OCI-LY3 (cell line): ENCODE results near the gene PLA2G2F.

Experiments
- H2AFZ ChIP-seq: fragments of 200-600, 300-600 bp; shearing (Covaris generic); 2 replicates; pipeline ENCODE4 v1.6.0; 2014; ENCODE audit warnings: antibody characterized with exemption, low read depth, low read length
- H3K27ac ChIP-seq: fragments of 200-600, 300-600 bp; sonication (generic); 2 replicates; pipeline ENCODE4 v1.5.1; 2014; ENCODE audit warnings: mild to moderate bottlenecking, low read length, moderate library complexity, mixed read lengths
- H3K27me3 ChIP-seq: fragments of 200-600, 300-600 bp; sonication (generic); 2 replicates; pipeline ENCODE4 v1.6.1; 2014; ENCODE audit warnings: low read depth, low read length, mixed read lengths
- H3K36me3 ChIP-seq: fragments of 200-600, 300-600 bp; sonication (generic); replicated peaks from 2 replicates; pipeline ENCODE3; 2014; ENCODE audit warnings: low read depth, low read length, mixed read lengths
- H3K4me1 ChIP-seq: fragments of 300-600, 200-600 bp; sonication (generic); 2 replicates; pipeline ENCODE4 v1.6.1; 2014; ENCODE audit warnings: low read length, mixed read lengths
- H3K4me2 ChIP-seq: fragments of 200-600, 300-600 bp; sonication (generic); 2 replicates; pipeline ENCODE4 v1.6.1; 2014; ENCODE audit warnings: low read length, mixed read lengths
- H3K4me3 ChIP-seq: fragments of 300-600, 200-600 bp; sonication (generic); 2 replicates; pipeline ENCODE4 v1.5.1; 2014; ENCODE audit warnings: antibody characterized with exemption, mild to moderate bottlenecking, low read length, moderate library complexity
- H3K79me2 ChIP-seq: fragments of 300-600, 200-600 bp; shearing (Covaris generic); 2 replicates; pipeline ENCODE4 v1.6.1; 2014; ENCODE audit warnings: mild to moderate bottlenecking, low read length, mixed read lengths
- H3K9ac ChIP-seq: fragments of 300-600, 200-600 bp; shearing (Covaris generic); 2 replicates; pipeline ENCODE4 v1.6.0; 2014; ENCODE audit warnings: mild to moderate bottlenecking, low read length, moderate library complexity
- H3K9me3 ChIP-seq: fragments of 200-600, 300-600 bp; shearing (Covaris generic); 2 replicates; pipeline ENCODE4 v1.6.1; 2014; ENCODE audit warnings: low read length, mixed read lengths; ENCODE audit not compliant: insufficient read depth
- H4K20me1 ChIP-seq: fragments of 200-600, 300-600 bp; sonication (generic); 2 replicates; pipeline ENCODE4 v1.6.1; 2016; ENCODE audit warnings: low read length, mixed read lengths; ENCODE audit not compliant: insufficient read depth
- EZH2phosphoT487 ChIP-seq: fragments of 200-600 bp; shearing (Covaris generic); IDR thresholded peaks from 2 replicates; pipeline ENCODE4 v1.6.1; 2018; ENCODE audit warnings: antibody characterized with exemption, mixed run types, low read depth
- TF ChIP-seq, protein P1 (sequence below): fragments of 200-600, 300-600 bp; sonication (generic); IDR thresholded peaks from 2 replicates; pipeline ENCODE4 v1.5.1; 2014; ENCODE audit warnings: antibody characterized with exemption, low read length, low read depth

The PLA2G2F gene

DNA sequence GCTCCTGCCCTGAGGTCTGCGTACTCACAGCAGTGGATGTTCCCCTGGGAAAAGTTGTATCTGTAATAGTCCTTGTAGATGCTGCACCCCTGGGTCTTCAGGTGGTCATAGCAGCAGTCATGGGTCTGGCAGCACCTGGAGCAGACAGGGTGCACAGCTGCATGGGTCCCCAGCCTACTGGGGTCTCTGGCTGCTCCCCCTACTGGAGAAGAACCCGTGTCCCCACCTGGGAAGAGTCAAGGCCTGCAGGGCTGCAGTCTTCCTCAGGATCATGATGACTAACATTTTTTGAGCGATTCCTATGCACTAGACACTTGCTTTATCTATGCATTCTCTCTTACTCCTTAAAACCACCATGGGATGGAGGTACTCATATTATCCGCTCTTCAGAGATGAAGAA lies 23.6 kb upstream of the PLA2G2F start:
- Histone ChIP-seq H3K9ac (no peak overlapping the region), H3K36me3 (no peaks in the 10 kb centered on the region), H3K4me3 (no peak overlapping the region), H3K27ac (no peak overlapping the region), H3K9me3 (no peaks in the 10 kb centered on the region), H3K27me3 (no peaks in the 10 kb centered on the region), H2AFZ (no peak overlapping the region), H3K4me2 (no peak overlapping the region), H3K4me1 (peaks cover 23% of the 10 kb centered on the region), H3K79me2 (no peaks in the 10 kb centered on the region), H4K20me1 (no peaks in the 10 kb centered on the region)
- no peak for TF ChIP-seq EZH2phosphoT487
- TF ChIP-seq, protein P1, sequence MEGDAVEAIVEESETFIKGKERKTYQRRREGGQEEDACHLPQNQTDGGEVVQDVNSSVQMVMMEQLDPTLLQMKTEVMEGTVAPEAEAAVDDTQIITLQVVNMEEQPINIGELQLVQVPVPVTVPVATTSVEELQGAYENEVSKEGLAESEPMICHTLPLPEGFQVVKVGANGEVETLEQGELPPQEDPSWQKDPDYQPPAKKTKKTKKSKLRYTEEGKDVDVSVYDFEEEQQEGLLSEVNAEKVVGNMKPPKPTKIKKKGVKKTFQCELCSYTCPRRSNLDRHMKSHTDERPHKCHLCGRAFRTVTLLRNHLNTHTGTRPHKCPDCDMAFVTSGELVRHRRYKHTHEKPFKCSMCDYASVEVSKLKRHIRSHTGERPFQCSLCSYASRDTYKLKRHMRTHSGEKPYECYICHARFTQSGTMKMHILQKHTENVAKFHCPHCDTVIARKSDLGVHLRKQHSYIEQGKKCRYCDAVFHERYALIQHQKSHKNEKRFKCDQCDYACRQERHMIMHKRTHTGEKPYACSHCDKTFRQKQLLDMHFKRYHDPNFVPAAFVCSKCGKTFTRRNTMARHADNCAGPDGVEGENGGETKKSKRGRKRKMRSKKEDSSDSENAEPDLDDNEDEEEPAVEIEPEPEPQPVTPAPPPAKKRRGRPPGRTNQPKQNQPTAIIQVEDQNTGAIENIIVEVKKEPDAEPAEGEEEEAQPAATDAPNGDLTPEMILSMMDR, result no peak

DNA sequence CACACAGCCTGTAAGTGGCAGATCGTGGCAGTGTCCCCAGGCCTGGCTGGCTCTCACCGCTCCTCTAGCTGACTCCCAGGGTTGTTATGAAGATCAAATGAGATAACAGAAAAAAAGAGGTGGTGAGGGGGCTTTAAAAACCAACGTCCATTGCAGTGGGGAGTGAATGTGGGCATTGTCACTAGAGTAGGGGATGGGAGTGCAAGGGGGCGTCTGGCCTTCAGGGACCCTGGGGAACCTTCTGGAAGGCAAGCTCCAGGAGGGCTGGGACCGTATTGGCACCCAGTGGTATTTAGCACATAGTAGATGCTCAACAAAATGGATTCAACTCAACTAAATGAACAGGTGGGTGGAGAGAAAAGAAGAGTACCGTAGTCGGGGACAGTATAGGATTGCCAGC lies 23.2 kb upstream of the PLA2G2F start:
- peaks cover 25% of the 10 kb centered on the region for H3K4me1 ChIP-seq
- H2AFZ ChIP-seq, result no peak overlapping the region
- no peaks in the 10 kb centered on the region for H3K79me2 ChIP-seq
- no peak overlapping the region for H3K4me3 ChIP-seq
- H3K27me3 ChIP-seq, result no peaks in the 10 kb centered on the region
- no peaks in the 10 kb centered on the region for H4K20me1 ChIP-seq
- H3K27ac ChIP-seq, result no peak overlapping the region
- H3K36me3 ChIP-seq, result no peaks in the 10 kb centered on the region
- no peak overlapping the region for H3K9ac ChIP-seq
- no peaks in the 10 kb centered on the region for H3K9me3 ChIP-seq
- no peak overlapping the region for H3K4me2 ChIP-seq
- TF ChIP-seq EZH2phosphoT487, result no peak
- TF ChIP-seq, protein P1, result no peak

DNA sequence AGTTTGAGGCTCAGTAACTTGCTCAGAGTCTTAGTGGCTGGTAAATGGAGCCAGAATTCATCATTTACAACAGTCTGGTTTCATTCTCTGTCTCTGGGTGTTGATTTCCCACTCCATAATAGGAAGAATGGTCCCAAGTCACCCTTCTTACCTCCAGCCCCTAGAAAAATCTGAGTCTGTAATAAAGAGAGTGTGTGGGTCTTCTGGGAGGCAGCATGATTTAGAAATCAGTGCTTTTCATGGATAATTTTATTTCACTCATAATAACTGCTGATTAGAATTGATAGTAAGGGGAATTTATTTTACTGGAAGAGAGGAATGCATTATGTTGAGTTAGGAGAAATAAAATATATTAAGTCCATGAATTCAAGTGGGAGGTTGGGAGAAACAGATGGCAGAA lies 21.9 kb upstream of the PLA2G2F start:
- Histone ChIP-seq H3K9me3 (no peaks in the 10 kb centered on the region), H3K27me3 (no peaks in the 10 kb centered on the region), H3K4me3 (no peak overlapping the region), H3K27ac (no peak overlapping the region), H3K4me2 (no peak overlapping the region), H4K20me1 (no peaks in the 10 kb centered on the region), H3K79me2 (no peaks in the 10 kb centered on the region), H3K36me3 (no peaks in the 10 kb centered on the region), H3K9ac (no peak overlapping the region), H2AFZ (no peak overlapping the region), H3K4me1 (peaks cover 25% of the 10 kb centered on the region)
- TF ChIP-seq EZH2phosphoT487, result no peak
- TF ChIP-seq, protein P1, result no peak

DNA sequence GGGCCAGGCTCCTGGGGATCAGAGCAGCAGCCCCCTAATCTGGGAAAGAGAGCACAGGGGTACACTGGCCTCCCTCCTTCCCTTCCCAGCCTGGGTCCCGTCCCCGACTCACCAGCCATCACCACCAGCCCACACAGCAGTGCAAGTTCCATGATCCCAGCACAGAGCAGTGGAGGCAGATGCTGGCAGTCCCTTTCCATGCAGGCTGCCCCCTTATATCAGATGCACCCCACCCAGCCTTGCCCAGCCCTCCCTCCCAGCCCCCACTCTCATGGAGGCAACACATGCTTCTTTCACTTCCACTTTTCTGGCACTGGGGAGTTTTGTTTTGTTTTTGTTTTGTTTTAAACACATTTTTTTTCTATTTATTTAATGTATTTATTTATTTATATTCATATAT lies 19.8 kb upstream of the PLA2G2F start, which contains the start of gene PLA2G2D:
Gene PLA2G2D (minus strand): TSS at position 190 of the 400 bp plus-strand sequence. CDS start 38 bp downstream, at position 152.
- no peaks in the 10 kb centered on the region for H3K36me3 ChIP-seq
- no peaks in the 10 kb centered on the region for H3K27me3 ChIP-seq
- no peaks in the 10 kb centered on the region for H3K9me3 ChIP-seq
- H4K20me1 ChIP-seq, result no peaks in the 10 kb centered on the region
- TF ChIP-seq, protein P1, result no peak
- no peak for TF ChIP-seq EZH2phosphoT487
- peak within 1 kb of the TSS; percentile 63 for H3K9ac ChIP-seq
- H2AFZ ChIP-seq, result no peak within 1 kb of the TSS
- peak within 1 kb of the TSS; percentile 54 for H3K27ac ChIP-seq
- H3K4me1 ChIP-seq, result peaks cover 42% of the 10 kb centered on the region
- H3K4me3 ChIP-seq, result peak within 1 kb of the TSS; percentile 60
- peak within 1 kb of the TSS; percentile 70 for H3K4me2 ChIP-seq
- H3K79me2 ChIP-seq, result no peaks in the 10 kb centered on the region
